Suprapubic skin (tissue), 4 donors: Measurements from ENCODE around the gene SESN1. TPM values are rescaled to one million over a fixed set of nuclear protein-coding genes. Genes with fewer than 3 reads are reported as not detected.

Experiments
- DNase-seq, 2 donors: peaks; one replicate each; pipeline ENCODE4 v3.0.0-alpha.2; 2019; ENCODE audit warnings: low spot score in 2 of 2
- H3K27ac ChIP-seq: fragments of 200-600 bp; sonication (generic); one replicate; pipeline ENCODE4 v1.5.1; 2019
- H3K27me3 ChIP-seq: fragments of 200-600 bp; sonication (generic); one replicate; pipeline ENCODE4 v1.5.1; 2019
- H3K36me3 ChIP-seq: fragments of 200-600 bp; sonication (generic); one replicate; pipeline ENCODE4 v1.5.1; 2019
- H3K4me1 ChIP-seq: fragments of 200-600 bp; sonication (generic); one replicate; pipeline ENCODE4 v1.5.1; 2019
- H3K4me3 ChIP-seq: fragments of 200-600 bp; sonication (generic); one replicate; pipeline ENCODE4 v1.5.1; 2019; ENCODE audit warnings: mild to moderate bottlenecking
- H3K9me3 ChIP-seq: fragments of 200-600 bp; sonication (generic); one replicate; pipeline ENCODE4 v1.5.1; 2019
- EP300 ChIP-seq: sonication (generic); formaldehyde crosslinking; IDR thresholded peaks from one replicate; pipeline ENCODE4 v1.6.1; 2017; ENCODE audit warnings: antibody characterized with exemption
- POLR2A ChIP-seq, 2 donors: fragments of 450-650 bp; IDR thresholded peaks; one replicate each; pipeline ENCODE4 v1.6.1; 2017; ENCODE audit warnings: antibody characterized with exemption in 2 of 2, mild to moderate bottlenecking in 2 of 2, moderate library complexity in 2 of 2
- POLR2AphosphoS5 ChIP-seq, 3 donors: sonication (generic); formaldehyde crosslinking; IDR thresholded peaks; one replicate each; pipeline ENCODE4 v1.6.1; 2017; ENCODE audit warnings: antibody characterized with exemption in 3 of 3
- WGBS: methylation state at CpG from one replicate; pipeline ENCODE4 v1.1.5; 2018; 5-methylcytosine and 5-hydroxymethylcytosine counted together
- total RNA-seq, 4 donors: library from RNA; depleted of rRNA; stranded (reverse); fragments of >200 nt; gene quantifications; one replicate each; pipeline ENCODE4 v1.1.0, GENCODE V29; 2016
- TF ChIP-seq, protein P1 (sequence below), 2 donors: fragments of 200-600 bp in 1 of 2; fragments of 450-650 bp in 1 of 2; sonication (generic) in 1 of 2; IDR thresholded peaks; one replicate each; pipeline ENCODE4 v1.5.1; 2016 to 2019; ENCODE audit warnings: antibody characterized with exemption in 2 of 2, mild to moderate bottlenecking in 1 of 2, moderate library complexity in 1 of 2

Gene SESN1
- total RNA-seq, 4 donors from 2014 or later = 70.7 to 207 (median 86.7) TPM

DNA sequence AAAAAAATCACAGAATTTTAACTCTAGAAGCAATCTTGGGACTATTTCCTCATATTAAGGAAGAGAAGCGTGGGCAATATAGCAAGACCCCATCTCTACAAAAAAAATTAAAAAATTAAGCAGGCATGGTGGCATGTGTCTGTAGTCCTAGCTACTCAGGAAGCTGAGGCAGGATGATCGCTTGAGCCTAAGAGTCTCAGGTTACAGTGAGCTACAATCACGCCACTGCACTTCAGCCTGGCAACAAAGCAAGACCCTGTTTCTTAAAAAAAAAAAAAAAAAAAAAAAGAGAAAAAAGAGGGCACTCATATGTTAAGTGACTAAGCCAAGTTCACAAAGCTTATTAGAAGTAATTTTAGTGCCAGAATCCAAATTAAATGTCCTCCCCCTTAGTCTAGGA, 100.8 kb downstream of the SESN1 start:
- Histone ChIP-seq H3K9me3 (no peaks in the 10 kb centered on the region), H3K27ac (no peak overlapping the region), H3K4me3 (no peak overlapping the region), H3K4me1 (peaks cover 5% of the 10 kb centered on the region), H3K27me3 (no peaks in the 10 kb centered on the region), H3K36me3 (peaks cover 82% of the 10 kb centered on the region)
- TF ChIP-seq EP300 (no peak), POLR2A (IDR thresholded peaks at IDR 0.05) (no peak), POLR2AphosphoS5 (IDR thresholded peaks at IDR 0.05) (no peak)
- TF ChIP-seq, protein P1, sequence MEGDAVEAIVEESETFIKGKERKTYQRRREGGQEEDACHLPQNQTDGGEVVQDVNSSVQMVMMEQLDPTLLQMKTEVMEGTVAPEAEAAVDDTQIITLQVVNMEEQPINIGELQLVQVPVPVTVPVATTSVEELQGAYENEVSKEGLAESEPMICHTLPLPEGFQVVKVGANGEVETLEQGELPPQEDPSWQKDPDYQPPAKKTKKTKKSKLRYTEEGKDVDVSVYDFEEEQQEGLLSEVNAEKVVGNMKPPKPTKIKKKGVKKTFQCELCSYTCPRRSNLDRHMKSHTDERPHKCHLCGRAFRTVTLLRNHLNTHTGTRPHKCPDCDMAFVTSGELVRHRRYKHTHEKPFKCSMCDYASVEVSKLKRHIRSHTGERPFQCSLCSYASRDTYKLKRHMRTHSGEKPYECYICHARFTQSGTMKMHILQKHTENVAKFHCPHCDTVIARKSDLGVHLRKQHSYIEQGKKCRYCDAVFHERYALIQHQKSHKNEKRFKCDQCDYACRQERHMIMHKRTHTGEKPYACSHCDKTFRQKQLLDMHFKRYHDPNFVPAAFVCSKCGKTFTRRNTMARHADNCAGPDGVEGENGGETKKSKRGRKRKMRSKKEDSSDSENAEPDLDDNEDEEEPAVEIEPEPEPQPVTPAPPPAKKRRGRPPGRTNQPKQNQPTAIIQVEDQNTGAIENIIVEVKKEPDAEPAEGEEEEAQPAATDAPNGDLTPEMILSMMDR (IDR thresholded peaks at IDR 0.05) = no peak
- no peak for DNase-seq
- 94% methylated on average over 3 of the region's 3 CpGs for WGBS

DNA sequence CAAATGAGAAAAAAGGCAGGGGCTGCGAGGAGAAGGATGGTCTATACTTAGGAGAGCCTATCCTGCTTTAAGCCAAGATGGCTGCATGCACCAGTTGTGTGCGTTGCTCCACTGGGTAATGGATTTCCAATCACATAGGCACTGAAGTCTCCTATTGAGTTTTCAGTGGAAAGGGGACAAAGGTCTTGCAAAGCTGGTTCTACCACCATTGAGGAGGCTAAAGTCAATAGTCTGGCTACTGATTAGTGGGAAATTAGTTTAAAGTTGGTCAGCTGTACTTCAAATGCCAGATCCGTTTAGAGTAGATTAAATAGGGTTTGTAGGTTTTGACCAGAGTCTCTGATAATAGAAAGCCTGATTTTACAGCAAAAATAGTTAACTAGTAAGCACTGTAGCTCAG, 104.9 kb downstream of the SESN1 start:
- Histone ChIP-seq H3K27me3 (no peaks in the 10 kb centered on the region), H3K9me3 (no peaks in the 10 kb centered on the region), H3K4me3 (no peak overlapping the region), H3K4me1 (no peaks in the 10 kb centered on the region), H3K27ac (no peak overlapping the region), H3K36me3 (peaks cover 86% of the 10 kb centered on the region)
- TF ChIP-seq, protein P1 (IDR thresholded peaks at IDR 0.05) = no peak
- no peak for TF ChIP-seq EP300
- no peak for DNase-seq
- WGBS = 94% methylated on average over 3 of the region's 3 CpGs

DNA sequence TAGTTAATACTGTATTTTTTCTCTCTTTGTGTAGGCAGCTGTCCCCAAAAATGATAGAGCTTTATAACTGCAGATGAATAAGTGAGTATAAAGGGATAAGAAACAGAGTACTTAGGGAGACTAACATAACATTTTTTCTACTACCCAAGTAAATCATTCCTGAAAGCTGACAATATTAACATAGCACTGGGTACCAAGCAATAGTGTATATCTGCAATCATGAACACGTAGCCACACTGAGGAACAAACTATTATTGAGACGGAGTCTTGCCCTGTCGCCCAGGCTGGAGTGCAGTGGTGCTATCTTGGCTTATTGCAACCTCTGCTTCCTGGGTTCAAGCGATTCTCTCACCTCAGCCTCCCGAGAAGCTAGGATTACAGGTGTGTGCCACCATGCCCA, 105.9 kb downstream of the SESN1 start:
- Histone ChIP-seq H3K4me3 (no peak overlapping the region), H3K27me3 (no peaks in the 10 kb centered on the region), H3K36me3 (peaks cover 78% of the 10 kb centered on the region), H3K4me1 (no peaks in the 10 kb centered on the region), H3K27ac (no peak overlapping the region), H3K9me3 (no peaks in the 10 kb centered on the region)
- DNase-seq = no peak
- TF ChIP-seq POLR2AphosphoS5 (IDR thresholded peaks at IDR 0.05) (no peak), EP300 (no peak)
- WGBS = 98% methylated on average over 5 of the region's 5 CpGs

DNA sequence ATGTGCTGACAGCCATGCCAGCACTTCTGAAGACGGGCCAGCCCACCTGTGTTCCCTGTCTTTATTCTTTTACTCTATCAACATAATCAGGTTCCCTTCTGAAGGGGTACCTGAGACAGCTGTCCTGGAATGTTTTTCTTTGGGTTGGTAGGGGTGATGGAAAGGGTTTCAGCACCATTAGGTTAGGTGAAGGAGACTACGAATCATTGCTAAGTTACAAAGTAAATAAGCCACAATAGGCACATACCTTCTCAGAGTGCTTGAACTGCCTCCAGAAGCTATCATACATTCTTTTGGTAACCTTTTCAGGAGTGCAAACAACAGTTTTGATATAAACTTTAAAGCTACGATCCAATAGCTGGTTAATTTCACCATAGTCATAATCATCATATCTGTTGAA, 106.3 kb downstream of the SESN1 start:
- TF ChIP-seq, protein P1 (IDR thresholded peaks at IDR 0.05) = no peak
- TF ChIP-seq POLR2AphosphoS5 (IDR thresholded peaks at IDR 0.05) (no peak), EP300 (no peak), POLR2A (IDR thresholded peaks at IDR 0.05) (no peak)
- Histone ChIP-seq H3K4me1 (no peaks in the 10 kb centered on the region), H3K36me3 (peaks cover 73% of the 10 kb centered on the region), H3K27me3 (no peaks in the 10 kb centered on the region), H3K9me3 (no peaks in the 10 kb centered on the region), H3K4me3 (no peak overlapping the region), H3K27ac (no peak overlapping the region)
- WGBS = 97% methylated on average over 3 of the region's 3 CpGs
- no peak for DNase-seq

DNA sequence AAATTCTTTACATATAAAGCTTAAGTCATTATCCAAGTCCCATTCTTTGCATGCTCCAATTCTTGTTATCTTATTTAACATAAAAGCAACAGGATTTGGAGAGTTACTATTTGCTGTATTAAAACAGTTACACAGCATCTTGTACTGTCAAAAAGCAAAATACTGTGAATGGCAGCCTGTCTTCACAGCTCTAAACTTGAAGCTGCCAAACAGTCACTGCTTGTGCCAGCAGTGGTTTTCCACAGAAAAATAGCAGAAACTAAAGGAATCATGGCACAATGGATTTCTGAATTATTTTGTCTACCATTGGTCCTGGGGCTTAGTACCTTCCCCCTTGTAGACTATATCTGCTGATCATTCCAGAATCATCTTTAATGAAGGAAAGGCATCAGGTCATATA, 107.5 kb downstream of the SESN1 start:
- Histone ChIP-seq H3K4me3 (no peak overlapping the region), H3K27ac (no peak overlapping the region), H3K9me3 (no peaks in the 10 kb centered on the region), H3K27me3 (no peaks in the 10 kb centered on the region), H3K36me3 (peaks cover 61% of the 10 kb centered on the region), H3K4me1 (no peaks in the 10 kb centered on the region)
- DNase-seq = no peak
- TF ChIP-seq POLR2AphosphoS5 (IDR thresholded peaks at IDR 0.05) = no peak
- TF ChIP-seq, protein P1 (IDR thresholded peaks at IDR 0.05) = no peak
- no peak for TF ChIP-seq POLR2A (IDR thresholded peaks at IDR 0.05)
- no peak for TF ChIP-seq EP300

DNA sequence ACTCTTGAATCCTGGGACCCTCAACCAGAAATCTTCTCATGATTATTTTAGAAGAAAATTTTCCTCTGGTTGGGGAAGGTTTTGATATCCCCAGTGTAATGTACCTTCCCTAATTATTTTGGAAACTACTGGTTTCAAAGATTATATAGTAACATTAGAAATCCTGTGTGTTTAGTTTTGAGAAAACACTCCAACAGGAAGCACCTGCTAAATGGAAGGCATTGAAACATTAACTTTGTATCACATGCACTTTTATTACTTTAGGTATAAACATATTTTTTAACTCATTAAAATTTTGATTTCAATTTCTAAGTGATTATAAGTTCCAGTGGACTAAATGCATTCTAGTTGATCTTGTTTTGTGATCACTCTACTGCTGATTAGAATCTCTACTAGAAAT, 109.3 kb downstream of the SESN1 start:
- no peaks in the 10 kb centered on the region for H3K4me1 ChIP-seq
- no peak overlapping the region for H3K27ac ChIP-seq

More for the DNA sequence above, 109.3 kb downstream of the SESN1 start:
- H3K4me3 ChIP-seq = no peak overlapping the region
- no peak for DNase-seq
- TF ChIP-seq POLR2A (IDR thresholded peaks at IDR 0.05) = no peak
- TF ChIP-seq, protein P1 (IDR thresholded peaks at IDR 0.05) = no peak
- TF ChIP-seq POLR2AphosphoS5 (IDR thresholded peaks at IDR 0.05) = no peak
- no peak for TF ChIP-seq EP300
- H3K27me3 ChIP-seq = no peaks in the 10 kb centered on the region
- H3K9me3 ChIP-seq = no peaks in the 10 kb centered on the region
- H3K36me3 ChIP-seq = peaks cover 43% of the 10 kb centered on the region
